GDM1 (cell line): Measurements from ENCODE around the gene GJD3.

Experiments
- DNase-seq: peaks from one replicate; lab custom pipeline; 2025; lab: John Stamatoyannopoulos, UW

The GJD3 gene

GRCh38 chr17:40322358-40323315, 41.9 kb downstream of the GJD3 start:
- peak; percentile 93 for DNase-seq

GRCh38 chr17:40321961-40322357, 42.6 kb downstream of the GJD3 start:
- no peak for DNase-seq

DNA sequence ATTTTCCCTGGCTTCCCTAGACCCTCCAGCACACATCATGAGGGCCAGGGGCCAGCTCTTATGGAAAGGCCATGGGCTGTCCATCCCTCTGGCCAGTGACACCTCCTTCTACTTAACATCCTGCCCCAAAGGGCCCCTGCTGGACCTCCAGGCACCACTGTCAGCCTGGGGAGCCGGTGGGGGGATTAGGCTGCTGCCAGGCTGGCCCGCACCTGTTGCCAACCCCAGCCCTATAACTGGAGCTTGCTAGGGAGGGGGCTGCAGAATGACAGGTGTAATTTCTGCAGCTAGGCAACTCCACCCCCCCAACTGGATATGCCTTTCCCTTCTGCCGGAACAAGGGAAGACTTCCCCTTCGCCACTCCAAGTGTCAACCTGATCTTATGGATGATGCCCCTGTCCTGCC, 43.0 kb downstream of the GJD3 start:
- DNase-seq: no peak

DNA sequence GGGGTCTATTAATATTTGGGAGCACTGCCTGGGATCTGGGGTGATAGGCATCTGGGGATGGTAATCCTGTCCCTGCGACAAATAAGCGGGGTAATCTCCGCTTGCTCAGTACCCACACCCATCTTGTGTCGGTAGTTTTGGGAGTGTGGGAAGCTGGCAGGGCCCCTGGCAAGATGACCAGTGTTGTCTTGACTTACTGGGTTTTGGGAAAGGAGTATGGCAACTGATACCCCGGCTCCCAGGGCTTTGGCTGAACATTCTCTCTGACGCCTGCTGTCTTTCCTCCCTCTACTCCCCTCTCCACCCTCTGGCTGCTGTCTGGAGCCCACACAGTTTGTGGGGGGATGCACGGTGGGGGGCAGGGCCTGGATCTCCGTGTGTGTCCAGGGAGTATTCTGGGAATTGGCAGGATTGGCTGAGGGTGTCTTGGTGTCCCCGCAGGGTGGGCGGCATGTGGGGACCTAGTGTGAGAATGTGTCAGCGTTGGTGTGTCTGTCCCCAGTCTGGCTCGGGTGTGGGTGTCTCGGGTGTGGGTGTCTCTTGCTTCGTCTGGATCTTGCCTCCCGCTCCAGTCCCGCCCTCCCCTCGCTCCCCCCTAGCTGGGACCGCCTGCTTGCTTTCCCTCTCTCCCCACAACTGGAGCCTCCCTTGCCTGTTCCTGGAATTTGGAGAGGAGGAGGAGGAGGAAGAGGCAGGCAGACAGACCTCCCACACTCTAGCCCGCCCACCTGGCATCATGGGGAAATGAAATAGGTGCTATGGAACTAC, 43.6 kb downstream of the GJD3 start:
- no peak for DNase-seq

DNA sequence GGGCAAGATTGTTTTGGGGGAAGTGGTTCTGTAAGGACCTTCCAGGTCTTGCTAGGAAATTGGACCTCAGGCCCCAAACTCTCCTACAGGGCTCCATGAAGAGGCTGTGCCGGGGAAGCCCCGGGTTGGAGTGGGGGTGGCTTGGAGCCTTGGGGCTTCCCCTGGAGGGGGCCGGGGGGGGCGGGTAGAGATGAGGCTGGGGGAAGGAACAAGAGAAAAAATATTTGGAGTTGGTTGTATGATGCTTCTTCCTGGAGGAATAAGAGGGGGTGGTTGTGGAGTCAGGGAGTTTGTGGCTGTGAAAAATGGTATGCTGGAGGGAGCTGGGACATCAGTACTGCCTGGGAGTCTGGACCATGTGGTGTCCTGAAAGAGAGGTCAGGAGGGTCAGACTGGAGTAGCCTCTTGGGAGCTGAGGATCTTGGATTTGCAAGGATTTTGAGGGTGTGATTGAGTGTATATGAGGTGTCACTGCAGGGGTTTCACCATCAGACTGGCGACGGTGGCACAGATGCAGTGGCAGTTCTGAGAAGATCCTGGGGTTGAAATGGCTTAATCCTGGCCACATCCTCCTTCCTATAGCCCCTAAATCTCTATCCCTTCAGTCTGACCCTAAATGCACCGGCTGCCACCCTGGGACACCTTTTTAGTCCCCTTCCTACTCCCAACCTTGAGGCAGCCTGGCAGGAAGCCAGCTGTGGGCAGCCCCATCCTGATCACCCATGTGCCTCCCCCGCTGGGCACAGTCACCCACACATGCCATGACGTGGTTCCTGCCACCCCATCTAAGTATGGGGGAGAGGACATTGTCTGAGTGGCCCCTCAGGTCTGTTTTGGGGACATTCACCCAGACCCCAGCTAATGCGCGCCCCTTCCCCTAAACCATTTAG, 44.6 kb downstream of the GJD3 start:
- no peak for DNase-seq

DNA sequence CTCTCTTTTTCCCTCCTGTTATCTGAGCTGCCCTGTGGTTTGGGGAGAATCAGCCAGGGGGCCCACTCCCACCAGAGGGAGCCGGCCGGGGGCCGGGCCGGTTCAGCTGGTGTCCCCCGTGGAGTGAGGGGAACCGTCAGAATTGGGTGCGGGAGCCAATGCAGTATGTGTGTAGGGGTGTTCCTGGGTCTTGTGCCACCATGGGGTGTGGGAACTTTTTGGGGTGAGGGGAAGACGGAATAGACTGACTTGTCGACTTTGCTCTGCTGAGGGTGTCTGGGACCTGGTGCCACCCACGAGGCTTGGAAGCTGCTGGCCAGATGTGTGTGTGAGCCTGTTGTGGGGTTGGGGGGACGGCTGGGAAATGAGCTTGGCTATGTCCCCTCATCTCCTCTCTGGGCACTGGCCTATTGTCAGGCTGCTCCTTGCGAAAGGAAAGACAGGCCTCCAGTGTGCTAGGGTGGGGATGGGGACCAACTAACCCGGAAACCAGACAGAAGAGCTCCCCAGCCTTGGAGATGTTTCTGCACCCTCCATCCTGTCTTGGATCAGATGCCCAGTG, 45.6 kb downstream of the GJD3 start:
- no peak for DNase-seq

DNA sequence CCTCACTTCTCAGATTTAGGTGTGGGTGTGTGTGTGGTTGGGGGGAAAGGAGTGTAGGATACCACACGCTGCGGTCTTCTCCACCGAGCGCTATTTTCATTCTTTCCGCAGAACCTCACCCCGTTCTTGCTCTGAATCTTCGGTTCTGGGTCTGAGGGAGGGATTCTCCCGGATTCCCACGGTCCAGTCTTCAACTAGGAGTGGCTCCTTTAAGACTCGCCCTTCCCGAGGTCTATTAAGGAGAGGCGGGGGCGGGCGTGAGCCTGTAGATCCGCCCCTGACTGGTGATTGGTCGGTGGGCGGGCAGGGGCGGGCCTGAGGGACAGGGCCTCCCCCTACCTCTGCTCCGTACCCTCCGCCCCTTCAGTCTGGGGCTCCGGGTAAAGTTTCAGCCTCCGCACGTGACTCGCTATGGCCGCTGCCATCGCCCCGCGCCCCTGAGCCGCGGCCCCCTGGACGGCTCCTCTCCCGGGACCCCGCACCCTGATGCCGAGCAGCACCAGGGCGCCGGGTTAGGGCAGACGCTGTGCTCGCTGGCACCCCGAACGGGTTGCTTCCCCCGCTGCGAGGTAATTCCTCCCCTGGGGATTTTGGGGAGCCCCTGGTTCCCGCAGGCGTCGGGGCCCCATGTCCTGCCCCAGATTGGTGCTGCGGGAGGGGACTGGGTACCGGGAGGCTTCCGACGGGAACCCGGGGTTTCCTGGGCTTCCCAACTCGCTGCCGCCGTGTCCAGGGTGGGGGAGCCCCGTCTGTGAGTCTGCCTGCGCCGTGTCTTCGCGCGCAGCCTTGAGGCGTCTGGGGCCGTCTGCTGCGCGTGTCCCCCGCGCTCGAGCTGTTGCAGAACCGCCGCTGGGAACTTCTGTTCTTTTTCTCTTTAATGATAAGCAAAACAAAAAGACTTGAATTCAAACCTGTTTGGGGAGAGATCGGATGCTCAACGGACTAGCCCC, 46.4 kb downstream of the GJD3 start:
- DNase-seq: peak; percentile 92

DNA sequence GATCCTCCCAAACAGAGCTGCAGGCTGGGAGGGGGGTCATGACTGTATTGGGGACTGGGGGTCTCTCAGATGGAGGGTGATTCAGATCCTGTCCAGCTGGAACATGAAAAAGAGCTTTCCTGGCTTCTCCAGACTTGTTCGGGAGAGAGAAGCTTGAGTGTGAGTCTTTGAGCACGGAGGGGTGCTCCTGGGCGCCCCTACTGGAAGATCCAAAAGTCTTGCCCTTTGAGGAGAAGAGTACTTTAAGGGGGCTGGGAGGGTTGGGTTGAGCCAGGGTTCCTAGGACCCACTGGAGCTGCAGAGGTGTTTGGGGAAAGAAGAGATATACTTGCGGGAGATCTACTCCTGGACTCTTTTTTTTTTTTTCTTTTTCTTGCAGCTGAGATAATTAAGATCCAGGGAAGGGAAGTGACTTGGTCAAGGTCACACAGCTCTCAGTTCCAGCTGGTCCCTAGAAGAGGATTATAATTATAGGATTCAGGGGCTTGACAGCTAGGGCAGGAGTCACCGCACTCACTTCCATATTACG, 47.1 kb downstream of the GJD3 start:
- no peak for DNase-seq

GRCh38 chr17:40316571-40317344, 47.8 kb downstream of the GJD3 start:
- peak; percentile 21 for DNase-seq

- peak; percentile 50 for DNase-seq
These were observed 48.6 kb downstream of the GJD3 start for GRCh38 chr17:40315678-40316570.

DNA sequence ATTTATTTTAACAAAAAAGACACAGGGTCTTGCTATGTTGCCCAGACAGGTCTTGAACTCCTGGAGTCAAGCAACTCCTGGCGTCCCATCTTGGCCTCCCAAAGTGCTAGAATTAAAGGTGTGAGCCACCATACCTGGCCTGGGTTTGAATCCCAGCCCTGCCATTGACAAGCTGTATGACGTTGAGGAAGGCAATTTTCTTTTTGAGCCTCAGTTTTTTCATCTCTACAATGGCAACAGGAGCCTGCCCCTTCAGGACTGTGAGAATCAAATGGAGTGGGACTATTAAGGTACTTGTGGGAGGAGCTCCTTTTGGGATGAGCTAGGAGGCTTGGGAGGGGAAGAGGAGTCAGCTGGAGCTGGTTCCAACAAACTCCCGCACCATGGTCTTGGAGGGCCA, 49.3 kb downstream of the GJD3 start:
- DNase-seq: no peak

- peak; percentile 51 for DNase-seq
These were observed 50.0 kb downstream of the GJD3 start for GRCh38 chr17:40314584-40314956.

DNA sequence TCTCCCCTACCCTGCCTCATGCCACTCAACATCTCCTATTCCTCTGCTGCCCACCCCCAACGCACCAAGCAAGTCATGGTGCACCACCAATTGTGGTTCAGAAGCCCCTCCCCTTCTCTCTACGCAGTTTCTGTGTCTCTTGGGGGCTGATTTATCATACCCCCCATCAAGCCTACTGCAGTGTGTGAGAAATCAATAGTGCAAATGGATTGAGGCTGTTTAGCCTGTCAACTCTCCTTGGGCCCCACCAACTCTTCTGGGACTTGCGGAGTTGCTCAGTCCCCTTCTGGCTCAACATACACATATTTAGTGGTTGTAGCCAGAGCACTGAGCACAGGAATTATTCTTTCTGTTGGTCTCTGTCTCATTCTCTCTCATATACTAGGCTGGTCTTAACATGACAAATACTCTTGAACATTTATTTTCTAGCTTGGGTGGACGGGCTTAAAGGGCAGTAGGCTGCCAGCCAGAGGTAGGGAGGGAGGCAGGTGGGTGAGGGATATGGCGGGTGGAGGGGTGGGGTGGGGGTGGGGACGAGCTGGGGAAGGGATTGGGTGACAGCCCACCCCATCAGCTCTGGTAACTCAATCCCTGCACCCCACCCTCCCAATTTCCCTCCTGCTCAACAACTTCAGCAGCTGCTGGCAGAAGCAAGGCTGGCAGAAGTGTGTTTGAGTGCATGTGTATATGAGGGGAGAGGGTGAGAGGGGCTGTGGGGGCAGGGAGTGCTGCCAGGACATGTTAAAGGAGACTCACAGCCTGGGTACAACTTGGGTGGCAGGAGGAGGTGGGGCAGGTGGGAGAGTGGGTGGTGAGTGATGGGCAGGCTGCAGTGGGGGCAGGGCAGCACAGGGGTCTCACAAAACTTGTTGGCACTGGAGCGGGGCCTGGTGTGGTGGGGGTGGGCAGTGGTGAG, 50.6 kb downstream of the GJD3 start:
- no peak for DNase-seq
